ENCODE results near the gene NTN5.

Gene NTN5

DNA sequence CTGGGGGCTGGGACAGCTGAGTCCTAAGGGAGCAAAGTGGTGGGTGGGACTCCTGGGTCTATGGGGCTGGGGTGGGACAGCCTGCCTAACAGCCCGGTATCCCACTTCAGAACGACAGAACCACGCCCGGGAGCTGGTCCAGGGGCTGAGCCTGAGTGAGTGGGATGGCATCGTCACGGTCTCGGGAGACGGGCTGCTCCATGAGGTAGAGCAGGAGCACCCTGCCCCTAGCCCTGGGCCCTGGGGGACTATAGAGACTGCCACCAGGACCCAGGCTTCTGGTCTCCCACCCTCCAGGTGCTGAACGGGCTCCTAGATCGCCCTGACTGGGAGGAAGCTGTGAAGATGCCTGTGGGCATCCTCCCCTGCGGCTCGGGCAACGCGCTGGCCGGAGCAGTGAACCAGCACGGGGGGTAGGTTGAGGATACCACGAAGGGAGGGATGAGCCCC, 44.9 kb downstream of the NTN5 start:
- DNase-seq: no peak

DNA sequence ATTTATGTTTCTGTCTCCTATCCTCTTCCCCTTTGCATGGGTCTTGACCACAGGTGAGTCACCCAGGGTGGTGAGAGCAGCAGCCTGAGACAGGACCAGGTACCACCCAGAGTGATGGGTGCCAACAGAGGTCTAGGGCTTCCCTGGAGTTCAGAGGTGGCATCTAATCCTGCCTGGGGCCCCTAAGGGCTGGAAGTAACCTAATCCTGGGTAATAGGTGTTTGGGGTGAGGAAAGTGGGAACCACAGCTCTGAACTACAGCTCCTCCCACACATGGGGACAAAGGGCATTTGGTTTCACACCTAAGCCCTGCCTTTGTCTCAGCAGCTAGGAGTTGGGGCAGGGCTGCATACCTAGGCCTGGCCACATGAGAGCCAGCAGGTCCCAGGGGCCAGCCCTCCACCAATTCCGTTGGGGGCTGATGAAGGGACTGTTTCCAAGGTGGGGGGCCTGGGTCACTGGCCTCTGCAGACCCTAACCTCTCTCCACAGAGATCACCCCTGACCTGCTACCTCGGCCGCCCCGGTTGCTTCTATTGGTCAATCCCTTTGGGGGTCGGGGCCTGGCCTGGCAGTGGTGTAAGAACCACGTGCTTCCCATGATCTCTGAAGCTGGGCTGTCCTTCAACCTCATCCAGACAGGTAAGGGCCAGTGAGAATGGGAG, 45.5 kb downstream of the NTN5 start:
- DNase-seq: peak; percentile 68

DNA sequence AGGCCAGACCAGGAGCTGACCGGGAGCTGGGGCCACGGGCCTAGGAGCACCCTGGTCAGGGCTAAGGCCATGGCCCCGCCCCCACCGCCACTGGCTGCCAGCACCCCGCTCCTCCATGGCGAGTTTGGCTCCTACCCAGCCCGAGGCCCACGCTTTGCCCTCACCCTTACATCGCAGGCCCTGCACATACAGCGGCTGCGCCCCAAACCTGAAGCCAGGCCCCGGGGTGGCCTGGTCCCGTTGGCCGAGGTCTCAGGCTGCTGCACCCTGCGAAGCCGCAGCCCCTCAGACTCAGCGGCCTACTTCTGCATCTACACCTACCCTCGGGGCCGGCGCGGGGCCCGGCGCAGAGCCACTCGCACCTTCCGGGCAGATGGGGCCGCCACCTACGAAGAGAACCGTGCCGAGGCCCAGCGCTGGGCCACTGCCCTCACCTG, 46.9 kb downstream of the NTN5 start:
- DNase-seq: peak; percentile 50

DNA sequence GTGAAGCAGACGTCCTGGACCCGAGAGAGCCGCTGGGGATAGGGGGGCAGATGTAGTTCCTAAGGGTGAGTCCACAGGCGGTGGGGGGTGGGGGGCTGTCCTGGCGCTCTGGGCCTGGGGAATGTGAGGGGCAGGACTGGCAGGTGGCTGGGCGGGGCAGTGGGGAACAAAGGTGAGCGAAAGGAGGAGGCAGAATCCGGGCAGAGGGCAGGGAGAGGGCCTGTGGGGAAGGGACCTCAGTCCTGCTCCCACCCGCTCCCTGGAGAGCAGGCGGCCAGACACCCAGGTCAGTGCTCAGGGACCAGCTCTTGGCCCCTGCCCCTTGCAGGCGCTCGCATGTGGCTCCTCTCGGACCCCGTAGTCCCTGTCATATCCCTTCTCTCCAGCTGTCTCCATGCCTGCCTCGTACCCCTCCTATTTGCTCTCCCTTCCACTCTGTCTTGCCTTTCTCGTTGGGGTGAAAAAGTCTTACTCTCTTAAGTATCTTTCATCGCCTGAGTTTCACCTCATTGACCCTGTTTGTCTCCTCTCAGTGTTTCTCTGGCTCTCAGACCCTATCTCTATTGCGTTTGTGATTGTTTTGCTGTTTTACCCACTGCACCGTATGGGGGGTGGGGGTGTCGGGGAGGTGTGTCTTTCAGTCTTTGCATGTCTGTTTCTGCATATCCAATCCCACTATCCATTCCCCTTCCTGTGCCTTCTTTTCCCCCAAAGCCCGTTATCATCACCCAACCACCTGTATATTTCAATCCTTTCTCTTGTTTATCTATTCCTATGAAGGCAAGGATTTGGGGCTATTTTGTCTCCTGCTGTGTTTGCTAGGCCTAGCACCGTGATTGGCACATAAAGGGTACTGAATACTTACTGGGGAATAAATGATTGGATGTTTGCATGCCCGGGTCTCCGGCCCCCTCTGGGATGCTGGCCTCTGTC, 47.8 kb downstream of the NTN5 start:
- no peak for DNase-seq

DNA sequence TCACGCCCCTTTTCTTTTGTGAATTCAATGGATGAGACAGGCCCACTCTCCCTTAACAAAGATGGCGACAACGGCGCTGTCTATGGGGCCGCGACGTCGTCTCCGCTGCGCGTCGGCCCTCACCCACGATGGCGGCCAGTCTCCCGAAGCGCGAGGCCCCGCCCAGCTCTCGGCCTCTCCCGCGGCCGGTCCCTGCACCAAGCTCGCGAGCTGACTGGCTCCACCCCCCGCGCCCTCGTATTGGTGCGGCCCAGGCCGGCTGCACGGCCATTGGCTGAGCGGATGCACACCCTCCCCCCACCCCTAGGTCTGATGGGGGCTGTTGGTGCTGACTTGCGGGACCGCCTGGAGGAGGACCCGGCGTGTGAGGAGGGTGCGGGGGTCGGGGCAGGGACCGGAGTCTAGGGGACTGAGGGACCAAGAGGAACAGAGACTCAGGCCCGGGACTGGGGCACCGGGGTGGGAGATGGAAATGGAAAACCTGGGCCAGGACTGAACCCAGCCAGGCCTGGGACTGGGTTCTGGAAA, 48.7 kb downstream of the NTN5 start:
- peak; percentile 98 for DNase-seq

DNA sequence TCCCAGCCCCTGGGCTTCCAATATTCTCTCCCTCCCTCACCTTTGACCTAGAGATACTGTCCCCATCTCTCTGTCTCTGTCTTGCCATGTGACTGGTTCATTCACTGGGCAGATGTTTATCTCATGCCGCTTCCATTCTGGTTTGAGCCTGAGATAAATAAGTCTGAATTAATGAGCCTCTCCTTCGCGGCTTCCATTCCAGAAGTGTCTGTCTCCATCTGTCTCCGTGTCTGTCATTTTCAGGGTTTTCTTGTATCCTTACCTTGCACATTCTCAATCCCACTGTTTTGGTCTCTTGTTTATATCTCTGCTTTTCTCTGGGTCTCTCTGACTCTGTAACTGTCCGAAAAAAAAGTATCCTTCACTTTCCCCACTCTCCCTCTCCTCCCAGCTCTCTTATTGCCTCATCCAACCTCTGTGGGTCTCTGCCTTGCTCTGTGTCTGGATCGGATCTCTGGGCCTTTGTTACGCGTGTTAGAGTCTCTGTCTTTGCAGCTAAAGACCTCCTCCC, 49.2 kb downstream of the NTN5 start:
- DNase-seq: no peak

DNA sequence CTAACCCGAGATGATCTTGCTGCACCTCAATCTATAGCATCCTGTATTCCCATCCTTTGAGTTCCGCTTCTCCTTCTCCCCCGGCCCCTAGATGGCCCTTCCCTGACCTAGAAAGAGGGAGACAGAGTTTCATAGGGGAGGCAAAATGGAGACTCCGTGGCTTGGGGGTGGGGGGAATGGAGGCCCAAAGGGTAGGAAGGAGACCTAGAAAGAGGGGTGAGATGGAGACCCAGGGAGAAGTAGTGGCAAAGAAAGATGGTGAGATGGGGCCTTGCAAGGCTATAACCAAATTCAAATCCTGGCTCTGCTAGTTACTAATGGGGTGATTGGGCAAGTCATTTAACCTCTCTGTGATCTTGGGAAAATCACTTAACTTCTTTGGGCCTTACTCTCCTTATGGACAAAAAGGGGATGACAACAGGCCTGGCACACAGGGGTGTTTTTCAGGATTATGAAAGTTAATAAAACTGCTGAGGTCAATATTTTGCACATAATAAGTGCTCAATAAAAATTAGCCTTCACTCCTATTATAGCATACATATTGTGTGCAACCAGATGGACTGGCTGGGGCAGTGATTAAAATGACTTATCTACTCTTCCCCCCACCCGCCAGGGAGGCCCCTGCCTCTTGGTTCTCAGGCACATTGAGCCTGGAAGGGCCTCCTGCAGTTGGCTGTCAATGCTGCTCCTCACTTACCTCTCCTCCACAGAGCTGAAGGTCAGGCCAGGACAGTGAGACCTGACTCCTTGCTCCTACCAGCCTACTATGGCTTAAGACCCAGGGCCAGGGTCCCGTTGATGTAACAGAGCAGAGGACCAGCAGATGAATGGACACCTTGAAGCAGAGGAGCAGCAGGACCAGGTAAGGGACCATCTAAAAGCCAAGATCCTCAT, 52.9 kb downstream of the NTN5 start:
- no peak for DNase-seq

DNA sequence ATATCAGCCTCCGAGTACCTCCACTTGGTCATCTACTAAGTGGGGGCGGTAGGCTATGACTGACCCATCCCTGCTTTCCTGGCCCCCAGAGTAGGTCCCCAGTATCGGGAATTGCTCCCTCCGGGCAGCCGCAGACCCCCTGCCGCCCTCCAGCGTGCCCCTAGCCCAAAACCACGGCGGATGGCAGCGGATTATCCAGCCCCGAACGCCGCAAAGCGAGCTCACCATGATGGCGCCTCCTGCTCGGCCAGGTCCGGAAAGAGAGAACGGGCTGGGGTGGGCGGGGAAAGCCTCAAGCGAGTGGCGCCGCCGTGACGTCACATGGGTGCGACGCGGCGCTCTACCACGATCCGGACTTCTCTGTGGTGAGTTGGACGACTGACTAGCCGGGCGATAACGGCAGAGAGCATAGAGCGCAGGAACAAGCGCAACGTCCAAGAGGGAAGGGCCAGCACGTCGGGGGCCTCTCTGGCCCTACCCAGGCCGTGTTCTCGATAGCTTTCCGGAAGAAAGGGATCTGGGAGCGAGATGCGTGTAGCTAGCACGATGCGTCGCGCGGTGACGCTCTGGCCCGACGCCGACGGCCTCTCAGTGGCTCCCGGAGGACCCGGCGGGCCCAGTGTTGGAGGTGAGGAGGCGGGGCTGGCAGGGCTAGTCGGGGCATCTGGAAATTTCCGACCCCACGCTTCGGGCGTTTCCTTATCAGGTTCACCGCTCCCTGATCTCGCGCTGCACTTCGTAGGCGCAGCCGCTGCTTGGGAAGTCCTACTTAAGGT, 53.7 kb downstream of the NTN5 start, which contains the start of the genes RPL18 and SPHK2:
Gene RPL18, minus strand, starts transcription at position 263 of the 776 bp plus-strand sequence. Its CDS starts 35 bp downstream, at position 228.
Gene SPHK2, plus strand, starts transcription at position 591 of the 776 bp plus-strand sequence. CDS start 1,009 bp downstream, outside the sequence.
- DNase-seq: peak; percentile 97

DNA sequence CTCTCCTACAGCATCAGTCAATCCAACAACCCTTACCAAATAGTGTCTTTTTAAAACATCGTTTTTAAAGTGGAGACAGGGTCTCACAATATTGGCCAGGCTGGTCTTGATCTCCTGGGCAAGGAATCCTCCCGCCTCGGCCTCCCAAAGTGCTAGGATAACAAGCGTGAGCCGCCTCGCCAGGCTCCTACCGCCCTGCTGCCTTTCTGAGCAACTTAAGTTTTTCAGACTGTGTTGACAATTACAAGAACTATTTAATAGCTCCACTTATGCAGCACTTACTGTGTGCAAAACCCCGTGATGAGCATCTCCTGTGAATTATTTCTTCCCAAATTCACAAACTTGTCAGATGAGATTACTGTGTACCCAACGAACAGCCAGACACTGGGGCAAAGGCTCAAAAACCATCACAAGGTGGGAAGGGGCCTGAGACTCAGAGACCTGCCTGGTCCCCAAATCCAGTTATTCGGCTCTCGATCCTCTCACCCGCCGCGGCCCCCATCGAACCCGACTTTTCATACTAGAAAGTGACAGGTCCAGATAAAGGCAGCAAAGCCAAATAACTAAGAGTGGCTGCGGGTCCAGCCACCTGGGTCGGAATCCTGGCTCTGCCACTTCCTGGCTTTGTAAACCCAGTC, 54.4 kb downstream of the NTN5 start:
- DNase-seq: no peak

DNA sequence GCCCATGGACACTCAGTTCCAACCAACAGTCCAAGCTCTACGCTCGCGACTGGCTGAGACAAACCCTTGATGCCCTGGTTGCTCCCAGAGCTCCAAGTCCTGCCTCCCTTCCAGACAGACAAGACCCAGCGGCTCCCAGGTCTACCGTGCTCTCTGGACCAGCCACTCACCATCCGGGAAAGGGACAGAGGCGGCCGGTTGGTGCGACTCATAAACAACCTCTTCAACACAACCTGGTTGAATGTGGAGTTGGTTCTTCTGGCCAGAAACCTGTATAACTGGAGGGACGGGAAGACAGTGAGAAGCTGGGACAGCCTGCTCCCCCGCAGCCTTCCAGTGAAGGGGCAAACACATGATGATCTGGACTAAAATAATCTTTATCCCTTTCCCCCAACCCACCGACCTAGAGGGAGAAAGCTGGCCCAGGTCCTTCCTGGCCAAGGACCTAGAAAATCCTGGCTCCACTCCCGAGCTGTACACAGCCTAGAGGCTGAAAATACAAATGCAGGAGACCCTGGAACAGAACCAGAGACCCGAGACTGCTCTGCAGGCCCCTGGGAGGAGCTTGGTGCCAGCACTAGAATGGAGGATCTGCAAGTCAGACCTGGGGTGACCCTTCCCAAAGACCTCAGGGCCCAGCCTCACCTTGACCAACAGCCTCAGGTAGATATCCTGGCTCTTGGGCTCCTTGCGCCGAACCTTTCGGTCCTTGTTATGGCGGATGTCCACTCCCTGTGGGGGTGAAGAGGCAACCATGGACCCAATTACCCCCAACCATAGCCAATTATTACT, 55.5 kb downstream of the NTN5 start:
- no peak for DNase-seq

DNA sequence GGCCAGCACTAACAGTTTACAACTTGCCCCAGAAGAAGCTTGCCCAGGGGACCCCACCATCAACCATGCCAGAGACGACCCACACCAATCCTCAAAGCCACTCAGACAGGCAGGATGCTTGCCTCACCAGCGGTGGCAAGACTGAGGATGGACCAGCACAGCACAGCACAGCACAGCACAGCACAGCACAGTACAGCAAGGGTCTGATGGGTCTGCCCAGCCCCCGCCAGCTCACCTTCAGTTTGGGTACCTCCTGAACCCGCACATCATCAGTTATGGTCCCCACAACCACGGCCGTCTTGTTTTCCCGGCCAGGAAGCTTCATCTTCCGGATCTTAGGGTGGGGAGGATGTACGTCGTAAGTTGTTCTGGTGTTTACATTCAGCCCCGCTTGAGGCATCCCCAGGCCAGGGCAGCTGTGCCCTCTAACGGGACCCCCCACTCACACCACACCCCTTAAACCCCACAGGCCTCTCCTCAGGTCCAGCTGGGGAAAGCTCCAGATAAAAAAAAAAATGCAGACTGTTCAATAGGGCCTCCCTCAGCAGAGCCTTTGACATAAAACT, 56.2 kb downstream of the NTN5 start:
- DNase-seq: no peak

DNA sequence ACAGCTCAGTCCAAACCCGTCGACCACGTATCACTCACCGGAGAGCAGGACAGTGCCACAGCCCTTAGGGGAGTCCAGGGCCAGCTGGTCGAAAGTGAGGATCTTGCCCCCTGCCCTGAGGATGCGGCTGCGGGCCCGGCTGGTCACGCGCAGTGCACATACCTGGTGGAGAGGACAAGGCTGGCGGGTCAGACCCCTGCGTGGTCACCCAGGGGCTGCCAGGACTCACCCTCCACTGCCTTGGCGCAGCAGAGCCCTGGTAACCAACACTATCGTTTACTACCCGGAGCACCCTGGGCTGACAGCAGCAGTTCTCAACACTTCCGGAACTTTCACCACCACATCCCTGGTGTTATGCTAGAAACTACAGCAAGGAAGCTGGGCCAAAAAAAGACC, 56.8 kb downstream of the NTN5 start:
- DNase-seq: no peak

DNA sequence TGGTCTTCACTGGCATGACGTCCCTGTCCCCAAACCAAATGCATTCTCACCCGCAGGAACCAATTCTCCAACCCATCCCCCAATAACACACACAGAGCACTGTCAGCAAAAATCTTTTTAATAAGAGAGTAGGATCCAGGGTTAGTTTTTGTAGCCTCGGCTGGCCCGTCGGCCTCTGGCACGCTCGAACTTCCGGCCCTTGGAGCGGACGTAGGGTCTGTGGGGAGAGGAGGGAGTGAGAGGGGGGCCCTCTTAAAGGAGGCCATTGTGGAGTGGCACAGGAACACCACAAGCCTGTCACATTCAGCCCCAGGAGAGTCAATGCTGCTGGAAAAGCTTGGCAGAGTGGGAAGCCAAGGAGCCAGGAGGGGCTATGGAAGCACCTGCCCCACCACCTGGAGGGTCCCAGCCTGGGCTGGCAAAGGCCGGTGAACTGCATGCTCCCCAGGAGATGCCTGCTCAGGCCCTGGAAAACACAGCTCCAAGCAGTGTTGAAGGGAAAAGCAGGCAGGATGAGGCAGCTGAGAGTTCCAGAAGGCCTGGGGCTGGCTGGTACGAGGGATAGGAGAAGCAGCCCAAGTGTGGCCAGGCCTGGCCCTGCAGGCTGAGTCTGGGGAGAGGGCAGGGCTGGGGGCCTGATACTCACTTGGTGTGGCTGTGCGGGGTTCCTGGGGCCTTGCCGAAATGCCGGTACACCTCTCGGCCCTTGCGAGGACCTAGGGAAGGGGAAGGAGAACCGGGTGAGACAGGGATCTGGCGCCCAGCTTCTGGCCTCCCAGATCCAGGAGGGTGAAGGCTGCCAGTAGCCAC, 57.4 kb downstream of the NTN5 start:
- DNase-seq: no peak

DNA sequence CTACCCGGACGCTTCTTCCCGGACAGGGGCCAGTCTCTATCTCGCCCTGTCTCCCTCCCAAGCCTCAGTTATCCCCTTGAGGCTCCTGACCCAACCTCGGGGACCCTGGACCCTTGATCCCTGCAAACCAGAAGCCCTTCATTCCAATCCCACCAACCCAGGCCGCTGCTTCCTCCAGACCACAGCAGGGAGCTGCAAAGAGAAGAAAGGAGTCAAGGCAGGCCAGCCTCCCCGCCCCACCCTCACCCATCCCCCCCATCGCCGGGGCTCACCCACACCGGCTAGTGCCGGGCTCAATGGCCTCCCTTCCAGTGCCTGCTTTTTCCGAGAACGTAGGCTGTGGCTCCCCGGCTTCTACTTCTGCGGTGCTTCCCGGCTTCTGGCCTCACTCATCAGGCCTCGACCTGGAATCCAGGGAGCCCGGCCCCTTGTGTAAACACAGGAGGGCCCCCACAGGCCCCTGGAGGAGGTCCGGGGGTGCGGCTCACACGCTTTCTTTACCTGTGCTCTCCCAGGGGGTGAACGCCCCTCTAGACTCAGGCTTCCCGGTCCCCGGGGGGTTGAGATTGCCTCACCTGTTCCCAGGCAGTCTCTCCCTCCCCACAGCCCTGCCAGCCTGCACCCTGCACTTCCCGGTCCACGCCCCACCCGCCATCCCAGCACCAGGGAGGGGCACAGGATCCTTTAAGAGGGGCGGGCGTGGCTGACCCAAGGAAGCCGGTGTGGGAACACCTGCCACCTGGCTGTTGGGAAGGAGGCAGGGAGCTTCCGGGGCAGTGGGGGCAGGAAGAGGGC, 58.2 kb downstream of the NTN5 start, which contains the start of gene FAM83E:
Gene FAM83E, minus strand, starts transcription at position 641 of the 795 bp plus-strand sequence. CDS start 1,704 bp downstream, outside the sequence.
- no peak for DNase-seq

DNA sequence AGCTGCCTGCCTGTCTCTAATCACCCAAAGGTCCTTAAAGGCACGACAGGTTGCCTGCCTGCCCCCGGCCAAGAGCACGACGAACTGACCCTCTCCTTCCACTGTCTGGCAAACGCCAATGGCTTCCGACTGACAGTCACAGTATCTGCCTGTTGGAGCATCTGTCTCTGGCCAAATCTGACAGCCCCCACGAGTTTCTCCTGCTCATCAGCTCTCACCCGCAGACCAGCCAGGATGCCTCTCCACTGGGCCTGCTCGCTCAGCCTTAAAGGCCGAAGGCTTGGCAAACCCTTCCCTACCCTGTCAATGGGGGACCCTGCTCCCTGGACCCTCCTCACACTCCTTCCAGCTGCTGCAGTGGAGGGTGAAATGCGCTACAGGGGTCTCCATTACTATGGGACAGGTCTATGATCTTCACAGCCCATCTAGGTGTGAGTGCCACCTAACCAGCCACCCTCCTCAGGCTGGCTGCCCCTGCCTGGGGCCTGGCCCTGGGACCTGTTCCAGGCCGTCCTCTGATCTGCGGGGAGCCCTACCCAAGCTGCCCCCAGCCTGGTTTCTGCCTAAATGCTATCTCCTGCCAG, 58.9 kb downstream of the NTN5 start:
- peak; percentile 76 for DNase-seq

DNA sequence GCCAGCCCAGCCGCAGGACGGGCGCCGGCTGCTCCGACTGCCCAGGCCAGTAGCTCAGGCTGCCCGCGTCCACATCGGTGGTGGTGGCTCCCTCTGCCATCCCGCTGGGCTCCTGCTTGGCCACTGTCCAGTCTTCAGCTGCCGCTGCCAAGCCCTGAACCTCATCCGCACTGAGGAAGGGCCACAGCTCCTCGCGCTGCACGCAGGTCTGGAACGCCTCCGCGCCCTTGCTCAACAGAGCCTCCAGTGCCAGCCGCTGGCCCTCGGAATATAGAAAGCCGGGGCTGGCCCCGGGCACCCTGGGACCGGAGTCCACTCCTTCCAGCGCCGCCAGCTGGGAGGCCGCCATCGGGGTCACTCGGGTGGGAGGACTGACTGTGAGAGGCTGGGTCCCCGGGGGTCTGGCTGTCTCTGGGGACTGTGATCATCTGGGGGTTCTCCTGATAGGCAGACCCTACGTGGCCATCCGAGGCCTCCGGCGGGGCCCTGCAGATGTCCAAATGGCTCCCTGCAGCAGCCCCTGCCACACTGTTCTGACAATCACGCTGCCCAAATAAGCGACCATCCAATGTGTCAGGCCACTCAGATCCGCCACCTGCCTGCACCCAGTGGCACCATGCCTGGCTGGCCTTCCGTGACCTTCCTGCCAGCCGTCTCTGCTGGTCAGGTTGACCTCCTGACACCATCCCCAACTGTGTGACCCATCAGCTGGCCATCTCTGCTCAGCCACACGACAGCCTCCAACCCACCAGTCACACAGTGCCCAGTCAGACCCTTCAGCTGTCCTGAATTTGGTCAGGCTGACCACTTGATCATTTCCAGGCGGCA, 59.6 kb downstream of the NTN5 start:
- DNase-seq: peak; percentile 68

All from activated CD8-positive, alpha-beta memory T cell treated with anti-CD3 and anti-CD28 coated beads for 24 hours (primary cell).